RKO (cell line): ENCODE measurements around the gene RALGAPA2.

Experiments
- DNase-seq: peaks from one replicate; pipeline ENCODE4 v3.0.0-alpha.2; 2016; ENCODE audit warnings: low spot score

Gene RALGAPA2

DNA sequence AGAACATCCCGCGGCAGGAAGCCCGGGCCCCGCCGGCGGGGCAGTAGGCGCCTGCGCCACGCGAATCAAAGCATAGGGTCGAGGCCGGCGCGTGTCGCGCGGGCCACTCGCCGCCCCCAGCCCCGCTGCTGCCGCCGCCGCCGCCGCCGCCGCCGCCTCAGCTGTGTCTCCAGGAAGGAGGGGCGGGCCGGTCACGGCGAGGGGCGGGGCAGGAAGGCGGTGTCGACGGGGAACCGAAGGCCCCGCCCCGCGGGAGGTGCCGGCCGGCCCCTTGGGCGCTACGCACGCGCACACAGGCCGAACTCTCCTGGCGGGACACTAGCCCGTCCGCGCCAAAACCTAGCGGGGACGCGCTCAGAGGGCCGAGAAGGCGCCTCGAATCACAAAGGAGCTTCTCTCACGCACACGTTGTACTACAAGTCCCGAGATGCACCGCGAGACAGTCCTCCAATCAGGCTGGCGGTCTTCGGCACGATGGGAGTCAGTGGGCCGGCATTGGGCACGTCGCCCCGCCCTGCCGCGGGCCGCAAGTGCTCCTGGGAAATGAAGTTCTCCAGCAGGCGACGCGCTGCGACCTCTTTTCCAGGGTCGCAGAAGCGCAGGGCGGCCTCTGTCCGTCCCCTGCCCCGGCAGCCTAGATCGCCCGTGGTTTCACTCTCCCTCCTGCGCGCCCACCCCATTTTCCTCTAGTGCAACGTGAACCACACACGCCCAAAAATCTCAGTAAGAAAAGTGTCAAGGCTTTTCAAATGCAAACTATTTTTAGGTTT, at the start of gene RALGAPA2:
TSS of gene RALGAPA2 (minus strand) at position 171 of the 770 bp plus-strand sequence. CDS start at position 7, 164 bp downstream.
- DNase-seq: peak; percentile 99

DNA sequence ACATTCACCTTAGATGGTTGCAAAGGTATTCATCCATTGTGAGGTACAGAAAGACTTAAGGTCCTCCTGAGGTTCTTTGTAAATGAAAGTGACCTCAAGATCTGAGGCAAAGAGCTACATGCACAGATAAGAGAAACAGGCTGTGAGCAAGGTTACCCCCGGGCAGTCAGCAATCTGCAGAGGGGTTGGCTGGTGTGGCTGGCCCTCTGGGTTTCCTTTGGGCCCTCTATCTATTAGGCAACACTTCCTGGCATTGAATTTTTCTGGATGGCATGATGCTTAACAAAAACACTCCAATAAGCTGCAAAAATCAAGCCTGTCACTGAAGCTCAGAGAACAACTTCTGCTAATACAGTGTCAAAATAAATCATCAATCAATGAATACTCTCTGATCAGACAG, 48.9 kb upstream of the RALGAPA2 start:
- no peak for DNase-seq

- DNase-seq: no peak
Observed at GRCh38 chr20:20759132-20759531, 46.7 kb upstream of the RALGAPA2 start.

GRCh38 chr20:20755674-20756319, 43.4 kb upstream of the RALGAPA2 start:
- no peak for DNase-seq

DNA sequence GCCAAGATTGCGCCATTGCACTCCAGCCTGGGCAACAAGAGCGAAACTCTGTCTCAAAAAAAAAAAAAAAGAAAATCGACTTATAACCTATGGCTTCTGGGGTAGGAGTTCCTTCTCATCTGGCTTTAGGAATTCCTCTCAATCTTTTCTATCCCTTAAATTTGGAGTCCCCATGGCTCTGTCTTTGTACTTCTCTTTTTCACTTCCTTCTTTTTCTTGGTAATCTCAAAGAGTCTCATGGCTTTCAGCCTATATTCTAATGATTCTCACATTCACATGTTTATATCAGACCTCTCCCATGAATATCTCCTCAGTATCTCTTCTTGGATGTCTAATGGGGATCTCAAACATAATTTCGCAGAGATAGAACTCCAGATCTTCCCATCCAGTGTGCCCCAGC, 42.8 kb upstream of the RALGAPA2 start:
- DNase-seq: no peak

DNA sequence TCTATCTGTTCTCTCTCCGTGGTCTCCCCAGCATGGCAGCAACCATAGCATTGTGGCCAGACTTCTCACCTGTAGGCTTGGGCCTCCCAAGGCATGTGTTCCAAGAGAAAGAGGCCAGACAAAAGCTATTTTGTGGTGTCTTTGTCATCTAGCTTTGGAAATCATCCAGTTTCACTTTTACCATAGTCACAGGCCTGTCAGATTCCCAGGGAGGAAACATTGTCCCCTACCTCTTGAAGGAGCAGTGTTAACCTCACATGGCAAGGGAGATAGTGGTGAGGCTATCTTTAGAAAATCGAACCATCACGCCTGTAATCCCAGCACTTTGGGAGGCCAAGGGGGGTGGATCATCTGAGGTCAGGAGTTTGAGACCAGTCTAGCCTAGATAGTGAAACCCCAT, 42.3 kb upstream of the RALGAPA2 start:
- no peak for DNase-seq

DNA sequence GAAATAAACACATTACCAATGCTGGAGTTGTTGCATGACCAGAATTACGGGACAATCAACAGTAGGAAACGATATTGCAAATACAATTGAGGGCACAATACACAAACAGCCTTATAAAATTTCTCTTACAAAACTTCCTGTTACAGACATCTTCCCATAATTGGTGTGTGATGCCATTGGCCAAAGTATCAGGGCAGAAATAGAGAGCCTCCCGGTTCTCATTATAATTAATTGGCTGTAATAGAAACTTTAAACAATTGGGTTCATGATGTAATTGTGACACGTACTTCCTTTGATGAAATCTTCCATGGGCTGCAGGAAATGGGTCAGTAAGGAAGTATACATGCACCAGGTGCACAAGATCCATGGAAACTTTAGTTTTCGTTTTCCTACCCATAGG, 40.3 kb upstream of the RALGAPA2 start:
- DNase-seq: no peak

DNA sequence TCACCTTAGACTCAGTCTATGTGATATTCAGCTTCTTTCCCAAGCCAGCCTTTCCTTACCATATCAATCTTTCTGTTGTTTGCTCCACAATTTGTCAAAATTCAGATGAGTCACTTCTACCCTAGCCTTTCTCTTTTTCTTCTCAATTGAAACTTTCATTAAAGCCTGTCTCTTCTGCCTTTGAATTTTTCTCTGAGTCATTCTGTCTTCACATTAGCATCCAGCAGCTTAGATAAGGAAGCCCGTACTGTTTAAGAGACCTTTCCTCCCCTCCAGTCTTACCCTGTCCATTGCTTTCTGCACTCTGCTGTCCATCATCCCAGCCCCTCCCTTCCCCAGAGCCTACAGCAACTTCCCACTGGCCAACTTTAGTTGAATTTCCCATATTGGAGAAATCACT, 34.9 kb upstream of the RALGAPA2 start:
- DNase-seq: no peak

GRCh38 chr20:20744170-20744725, 31.8 kb upstream of the RALGAPA2 start:
- DNase-seq: no peak

DNA sequence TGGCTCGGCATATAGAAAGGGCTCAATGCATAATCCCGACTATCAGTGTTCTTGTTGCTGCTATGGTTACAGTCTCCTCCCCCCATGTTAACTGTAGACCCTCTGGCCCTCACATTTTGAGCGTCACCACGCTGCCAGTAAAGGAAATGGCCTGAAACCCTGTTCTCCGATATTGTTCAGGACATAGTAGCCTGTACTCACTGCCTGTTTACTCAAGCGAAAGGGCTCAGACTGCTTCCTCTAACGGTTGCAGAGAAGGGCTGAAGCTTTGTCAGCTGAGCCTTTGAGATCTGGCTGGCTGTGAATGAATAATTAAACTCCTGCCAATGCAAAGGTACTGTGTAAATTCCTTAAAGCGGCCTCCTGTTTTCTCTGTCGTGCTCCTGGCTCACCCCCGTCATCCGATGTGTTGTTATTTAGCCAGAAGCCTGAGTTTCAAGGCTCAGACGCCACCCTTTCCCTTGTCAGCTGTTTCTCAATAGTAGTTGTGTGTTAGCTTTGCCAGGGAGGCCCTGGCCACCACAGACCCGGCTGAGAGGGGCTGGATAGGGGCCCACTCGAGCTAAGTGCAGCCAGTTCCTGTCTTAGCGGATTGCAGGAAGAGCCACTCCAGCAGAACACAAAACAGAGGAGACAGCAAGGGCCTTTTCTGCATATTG, 31.2 kb upstream of the RALGAPA2 start:
- DNase-seq: no peak

GRCh38 chr20:20741087-20742045, 28.9 kb upstream of the RALGAPA2 start:
- DNase-seq: no peak

GRCh38 chr20:20740541-20740940, 28.1 kb upstream of the RALGAPA2 start:
- no peak for DNase-seq

GRCh38 chr20:20737158-20737557, 24.7 kb upstream of the RALGAPA2 start:
- no peak for DNase-seq

- DNase-seq: no peak
Observed at GRCh38 chr20:20736303-20736702, 23.9 kb upstream of the RALGAPA2 start.

DNA sequence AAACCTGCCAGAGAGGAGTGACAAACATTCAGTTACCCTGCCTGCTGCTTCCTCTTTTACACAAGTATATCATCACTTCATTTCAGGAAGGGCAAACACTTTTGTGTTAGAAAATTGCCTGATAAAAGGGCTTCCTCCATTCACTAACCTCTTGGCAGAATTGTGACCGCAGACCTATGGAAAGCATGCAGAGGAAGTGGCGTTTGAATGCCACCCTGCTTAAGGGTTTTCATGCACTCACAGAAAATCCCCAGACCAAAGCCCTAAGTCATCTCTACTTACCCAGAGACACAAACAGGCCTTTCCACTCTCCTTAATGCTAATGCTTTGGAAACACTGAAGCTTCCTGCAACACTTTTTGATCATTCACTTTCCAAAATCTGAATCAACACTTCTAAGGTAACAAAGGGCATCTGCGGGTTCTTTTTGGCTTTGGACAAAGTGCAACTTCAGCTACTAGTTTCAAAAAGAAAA, 22.1 kb upstream of the RALGAPA2 start:
- no peak for DNase-seq

GRCh38 chr20:20733943-20734342, 21.5 kb upstream of the RALGAPA2 start:
- no peak for DNase-seq

DNA sequence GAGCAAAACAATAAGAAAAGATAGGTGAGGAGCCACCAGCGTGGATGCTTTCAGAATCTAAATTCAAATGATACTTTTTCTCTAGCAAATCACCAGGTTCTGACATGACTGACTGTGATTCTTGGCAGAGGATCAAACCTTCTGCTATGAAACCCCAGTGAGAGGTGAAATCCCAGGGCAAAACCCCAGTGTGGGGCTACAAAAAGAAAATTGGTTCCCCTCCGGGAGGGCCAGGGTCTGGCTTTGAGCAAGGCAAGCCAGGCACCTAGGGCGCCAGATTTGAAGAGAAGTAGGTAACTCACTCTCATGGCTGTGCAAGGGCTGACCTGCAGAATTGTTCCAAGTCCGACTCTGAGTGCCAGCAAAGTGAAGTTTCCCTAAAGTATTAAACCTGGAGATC, 20.2 kb upstream of the RALGAPA2 start:
- DNase-seq: no peak

- no peak for DNase-seq
Observed at GRCh38 chr20:20731945-20732296, 19.5 kb upstream of the RALGAPA2 start.

GRCh38 chr20:20731000-20731944, 18.8 kb upstream of the RALGAPA2 start:
- no peak for DNase-seq

DNA sequence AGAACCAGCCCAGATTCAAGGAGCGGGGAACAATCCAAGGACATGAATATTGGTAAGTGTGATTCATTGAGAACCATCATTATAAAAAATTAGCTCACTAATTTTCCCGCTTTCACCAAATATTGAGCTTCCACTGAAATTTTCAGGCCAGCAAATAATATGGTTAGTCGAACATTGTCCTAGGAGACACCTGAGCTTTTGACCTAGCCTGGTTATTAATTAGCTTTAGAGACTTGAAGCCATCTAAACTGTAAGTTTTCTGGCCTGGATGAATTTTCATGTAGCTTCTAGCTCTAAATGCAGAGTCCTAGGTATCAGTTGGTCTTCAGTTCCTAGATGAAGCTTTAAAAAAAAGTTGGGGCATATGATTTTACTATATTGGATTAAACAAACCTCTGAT, 17.1 kb upstream of the RALGAPA2 start:
- no peak for DNase-seq

DNA sequence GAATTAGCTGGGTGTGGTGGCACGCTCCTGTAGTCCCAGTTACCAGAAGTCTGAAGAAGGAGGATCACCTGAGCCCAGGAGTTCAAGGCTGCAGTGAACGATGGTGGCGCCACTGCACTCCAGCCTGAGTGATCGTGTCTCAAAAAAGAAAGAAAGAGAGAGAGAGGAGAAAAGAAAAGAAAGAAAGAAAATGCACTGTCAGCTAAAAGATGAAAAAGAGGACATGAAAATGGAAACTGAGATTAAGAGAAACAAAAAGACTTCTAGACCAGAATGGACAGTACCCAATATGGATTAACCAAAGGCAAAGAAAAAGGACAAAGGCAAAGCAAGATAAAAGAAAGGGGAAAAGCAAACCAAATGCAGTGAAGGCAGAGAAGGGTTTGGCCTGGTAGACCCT, 9.0 kb upstream of the RALGAPA2 start:
- no peak for DNase-seq
